Activated CD4-positive, alpha-beta memory T cell treated with anti-CD3 and anti-CD28 coated beads for 36 hours (primary cell): ENCODE measurements around the gene SPATA20. TPM values are rescaled to one million over a fixed set of nuclear protein-coding genes. Genes with fewer than 3 reads are reported as not detected.

ENCODE experiments used
- CTCF ChIA-PET: fragments of 350-600 bp; sonication (Branson Sonifier 250); formaldehyde crosslinking; loops from one replicate; lab custom pipeline; 2021; ENCODE audit warnings: antibody characterized with exemption, inconsistent platforms; lab: Charles Lee
- POLR2A ChIA-PET: fragments of 350-600 bp; sonication (Branson Sonifier 250); formaldehyde crosslinking; loops from one replicate; lab custom pipeline; 2021; ENCODE audit warnings: antibody characterized with exemption; lab: Charles Lee
- DNase-seq: peaks from one replicate; pipeline ENCODE4 v3.0.0-alpha.2; 2020
- H3K27ac Mint-ChIP-seq: one replicate; pipeline ENCODE4 v1.8.0; 2021; ENCODE audit warnings: mixed read lengths
- H3K27me3 Mint-ChIP-seq: one replicate; pipeline ENCODE4 v1.8.0; 2021; ENCODE audit warnings: mixed read lengths
- H3K36me3 Mint-ChIP-seq: one replicate; pipeline ENCODE4 v1.8.0; 2021; ENCODE audit warnings: mixed read lengths
- H3K4me1 Mint-ChIP-seq: one replicate; pipeline ENCODE4 v1.8.0; 2021; ENCODE audit warnings: low read depth, mixed read lengths
- H3K4me3 Mint-ChIP-seq: one replicate; pipeline ENCODE4 v1.8.0; 2021; ENCODE audit warnings: mild to moderate bottlenecking, mixed read lengths
- H3K9me3 Mint-ChIP-seq: one replicate; pipeline ENCODE4 v1.8.0; 2021; ENCODE audit warnings: mixed read lengths
- intact Hi-C: fragments of 100-400 bp; cut with micrococcal nuclease; formaldehyde crosslinking; loops from one replicate; pipeline ENCODE4 v1.15.1; 2023
- total RNA-seq, 2 experiments: library from RNA; stranded (reverse); gene quantifications; one replicate each; pipeline ENCODE4 v1.2.3, GENCODE V29; 2021

SPATA20 gene
- total RNA-seq, 2 experiments from 2014 or later = 22.8 to 23.4 TPM

DNA sequence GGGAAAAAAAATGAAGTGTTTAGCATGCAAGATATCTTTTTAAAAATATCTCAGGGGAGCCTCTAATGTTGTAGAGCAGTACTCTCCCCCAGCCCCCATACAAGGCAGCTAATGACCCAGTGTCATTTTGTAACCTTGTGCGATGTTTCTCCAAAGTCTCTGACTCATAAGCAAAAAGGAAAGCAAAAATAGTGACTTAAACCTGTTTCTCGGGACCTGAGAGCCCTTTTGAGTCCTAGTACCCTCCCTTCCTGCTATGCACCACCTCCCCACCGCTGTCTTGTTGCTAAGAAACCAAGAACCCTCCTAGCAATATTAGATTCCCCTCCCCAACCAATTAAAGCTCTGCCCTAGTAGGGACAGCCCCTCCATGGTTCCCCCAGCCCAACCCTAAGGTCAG lies 35.9 kb upstream of the SPATA20 start:
- H3K9me3 Mint-ChIP-seq = no peaks in the 10 kb centered on the region
- peak overlapping the region; percentile 75 for H3K27ac Mint-ChIP-seq
- ChIA-PET POLR2A (interaction anchor here (0.8 to 1.9 kb wide), 5 partner anchors 8 to 165 kb away, joined by 3 to 4 read pairs (median 3); partner anchors contain the start of gene XYLT2), CTCF (interaction anchor here (1.0 to 2.3 kb wide), 7 partner anchors 10 to 115 kb away, joined by 3 to 10 read pairs (median 6); partner anchors contain the start of gene EPN3)
- H3K27me3 Mint-ChIP-seq = no peaks in the 10 kb centered on the region
- peak; percentile 80 for DNase-seq
- H3K4me3 Mint-ChIP-seq = peak overlapping the region; percentile 25
- peaks cover 37% of the 10 kb centered on the region for H3K4me1 Mint-ChIP-seq
- intact Hi-C loops = loop anchor here (1.0 to 2.0 kb wide), 4 partner anchors 23 to 32 kb away; partner anchors contain the start of gene RSAD1
- no peaks in the 10 kb centered on the region for H3K36me3 Mint-ChIP-seq

DNA sequence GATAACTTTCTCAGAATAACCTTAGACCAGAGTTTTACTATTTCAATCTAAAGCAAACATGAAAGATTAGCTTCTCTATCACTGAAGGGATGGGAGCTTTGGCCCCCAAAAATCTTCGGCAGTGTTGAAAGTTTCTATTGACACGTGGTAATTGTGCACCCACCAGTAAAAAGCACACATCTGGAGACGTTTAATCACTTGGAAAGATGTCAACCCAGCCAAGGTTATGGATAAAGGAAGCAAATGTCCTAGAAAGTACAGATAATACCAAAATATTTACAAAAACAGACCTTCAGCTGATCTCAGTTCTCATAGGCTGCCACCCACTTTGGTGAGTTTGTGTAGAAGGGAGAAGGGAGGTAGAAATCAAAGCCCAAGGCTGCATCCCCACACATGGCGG lies 33.5 kb upstream of the SPATA20 start:
- Mint-ChIP-seq H3K36me3 (no peaks in the 10 kb centered on the region), H3K27me3 (no peaks in the 10 kb centered on the region), H3K4me3 (no peak overlapping the region), H3K27ac (no peak overlapping the region), H3K9me3 (no peaks in the 10 kb centered on the region), H3K4me1 (peaks cover 42% of the 10 kb centered on the region)
- DNase-seq = no peak
- intact Hi-C loops = no loop called here
- ChIA-PET POLR2A (no interaction called here), CTCF (no interaction called here)

DNA sequence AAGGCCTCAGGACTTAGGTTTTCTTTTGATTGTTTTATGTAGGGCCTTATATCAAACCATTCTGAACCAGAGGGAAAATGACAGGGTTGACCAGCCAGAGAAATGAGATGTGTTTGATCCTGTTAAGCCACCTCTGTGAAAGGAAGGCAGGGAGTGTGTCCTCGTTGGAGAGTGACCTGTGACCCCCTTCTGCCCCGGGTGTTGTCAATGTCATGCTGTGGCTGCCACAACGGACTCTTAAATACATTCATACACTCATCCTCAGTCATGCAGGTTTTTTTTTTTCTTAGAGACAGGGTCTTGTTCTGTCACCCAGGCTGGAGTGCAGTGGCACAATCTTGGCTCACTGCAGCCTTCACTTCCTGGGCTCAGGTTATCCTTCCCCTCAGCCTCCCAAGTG lies 32.6 kb upstream of the SPATA20 start:
- intact Hi-C loops = no loop called here
- Mint-ChIP-seq H3K9me3 (no peaks in the 10 kb centered on the region), H3K36me3 (no peaks in the 10 kb centered on the region), H3K4me1 (peaks cover 37% of the 10 kb centered on the region), H3K27me3 (no peaks in the 10 kb centered on the region), H3K4me3 (no peak overlapping the region), H3K27ac (no peak overlapping the region)
- ChIA-PET CTCF (no interaction called here), POLR2A (no interaction called here)
- no peak for DNase-seq

DNA sequence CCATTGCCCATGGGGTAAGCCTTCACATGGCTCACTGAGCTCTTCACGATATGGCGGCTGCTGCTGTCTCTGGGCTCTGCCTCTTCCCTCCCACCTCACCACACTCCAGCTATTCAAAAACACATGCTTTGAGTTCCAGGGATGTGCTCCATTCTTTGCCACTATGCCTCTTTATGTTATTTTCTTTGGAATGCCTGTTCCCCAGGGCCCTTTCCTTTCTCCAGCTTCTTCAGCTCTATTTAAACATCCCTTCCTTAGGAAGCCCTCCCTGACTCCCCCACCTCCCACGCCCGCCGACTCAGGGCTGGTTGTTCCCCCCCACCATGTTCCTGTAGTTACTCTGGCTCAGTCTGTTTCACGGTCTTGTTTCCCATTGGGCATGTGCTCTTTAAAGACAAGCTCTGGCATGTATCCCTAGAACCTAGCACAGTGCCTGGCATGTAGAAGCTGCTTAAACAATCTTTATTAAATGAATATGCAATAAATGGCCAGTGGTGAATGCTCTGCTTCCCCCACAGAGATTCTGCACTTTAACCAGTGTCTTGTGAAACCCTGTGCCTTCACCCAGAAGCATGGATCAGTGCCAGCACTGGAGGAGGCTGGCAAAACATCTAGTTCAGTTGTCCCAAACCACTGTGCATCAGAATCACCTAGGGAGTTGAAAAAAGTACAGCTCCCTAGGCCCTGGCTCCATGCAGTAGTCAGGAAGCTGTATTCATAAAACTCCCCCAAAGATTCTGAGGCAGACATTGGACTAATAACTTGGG lies 31.9 kb upstream of the SPATA20 start:
- intact Hi-C loops = no loop called here
- H3K27ac Mint-ChIP-seq = no peak overlapping the region
- H3K27me3 Mint-ChIP-seq = no peaks in the 10 kb centered on the region
- CTCF ChIA-PET = no interaction called here
- H3K4me1 Mint-ChIP-seq = peaks cover 30% of the 10 kb centered on the region
- POLR2A ChIA-PET = interaction anchor here (0.7 kb wide), 1 partner anchor 9 kb away, joined by 3 read pairs; no protein-coding TSS in a partner anchor
- H3K36me3 Mint-ChIP-seq = no peaks in the 10 kb centered on the region
- DNase-seq = no peak
- H3K9me3 Mint-ChIP-seq = no peaks in the 10 kb centered on the region
- no peak overlapping the region for H3K4me3 Mint-ChIP-seq

DNA sequence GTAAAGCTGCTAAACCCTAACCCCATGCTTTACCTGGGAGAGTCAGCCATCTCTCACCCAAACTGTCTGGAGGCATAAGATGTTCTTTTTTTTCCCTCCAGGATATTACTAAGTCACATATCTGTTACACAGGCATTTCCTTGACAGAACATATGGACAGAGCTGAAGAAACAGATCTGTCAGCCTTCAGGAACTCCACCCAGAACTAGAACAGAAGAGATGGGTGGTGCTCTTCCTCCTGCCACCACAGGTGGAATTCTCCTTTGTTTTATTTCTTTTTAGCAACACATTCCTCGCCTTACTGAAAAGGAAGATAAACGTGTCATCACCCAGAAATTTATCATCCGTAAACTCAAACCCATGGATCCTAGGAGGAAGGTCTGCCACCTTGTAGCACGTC lies 30.0 kb upstream of the SPATA20 start:
- intact Hi-C loops = no loop called here
- POLR2A ChIA-PET = no interaction called here
- no peaks in the 10 kb centered on the region for H3K27me3 Mint-ChIP-seq
- H3K36me3 Mint-ChIP-seq = no peaks in the 10 kb centered on the region
- H3K4me1 Mint-ChIP-seq = peaks cover 14% of the 10 kb centered on the region
- DNase-seq = no peak
- H3K9me3 Mint-ChIP-seq = no peaks in the 10 kb centered on the region
- no peak overlapping the region for H3K4me3 Mint-ChIP-seq
- peak overlapping the region; percentile 14 for H3K27ac Mint-ChIP-seq
- CTCF ChIA-PET = interaction anchor here (0.7 to 1.3 kb wide), 2 partner anchors 16 to 35 kb away, joined by 3 to 5 read pairs; no protein-coding TSS in a partner anchor

DNA sequence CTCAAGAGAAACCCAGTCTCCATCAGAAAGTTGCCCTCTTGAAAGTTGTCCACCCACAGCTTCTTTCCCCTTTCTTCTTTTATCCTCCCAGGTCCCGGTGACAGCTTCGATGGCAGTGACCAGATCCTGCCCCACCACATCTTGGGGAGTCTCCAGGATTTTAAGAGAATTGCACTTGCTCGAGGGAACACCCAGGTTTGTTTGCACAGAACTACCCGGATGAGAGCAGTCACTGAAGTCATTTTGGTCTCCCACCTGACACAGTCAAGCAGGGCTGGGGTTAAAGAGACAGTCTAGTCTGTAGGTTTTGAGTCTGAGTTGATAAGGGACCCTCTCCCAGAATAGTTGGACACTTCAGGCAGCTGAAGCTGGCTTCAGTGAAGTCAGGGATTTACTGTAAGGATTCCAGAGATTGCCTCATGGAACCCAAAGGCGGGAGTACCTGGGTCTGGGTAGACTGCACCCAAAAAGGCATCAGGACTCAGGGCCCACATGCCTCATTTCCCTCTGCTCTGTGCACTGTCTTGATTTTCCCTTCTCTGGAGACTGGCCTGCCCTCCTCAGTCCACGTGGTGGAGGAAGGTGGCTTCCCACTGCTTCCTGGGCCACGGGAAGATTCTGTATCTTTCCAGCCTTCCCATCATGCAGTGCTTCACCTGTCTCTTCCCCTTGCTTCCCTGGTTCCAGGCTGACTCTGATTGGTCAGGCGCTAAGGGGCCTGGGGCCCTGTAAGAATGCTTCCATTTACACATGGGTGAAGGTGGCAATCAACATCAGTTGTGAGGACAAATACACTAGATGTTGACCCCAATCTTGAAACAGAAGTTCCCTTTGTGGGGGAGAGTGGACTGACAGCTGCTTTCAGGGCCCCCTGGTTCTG lies 29.2 kb upstream of the SPATA20 start:
- ChIA-PET CTCF (interaction anchor here (0.7 to 1.3 kb wide), 4 partner anchors 16 to 432 kb away, joined by 3 to 5 read pairs (median 4); no protein-coding TSS in a partner anchor), POLR2A (no interaction called here)
- intact Hi-C loops = no loop called here
- DNase-seq = no peak
- Mint-ChIP-seq H3K27me3 (no peaks in the 10 kb centered on the region), H3K9me3 (no peaks in the 10 kb centered on the region), H3K36me3 (no peaks in the 10 kb centered on the region), H3K4me1 (peaks cover 9% of the 10 kb centered on the region), H3K27ac (peak overlapping the region; percentile 14), H3K4me3 (no peak overlapping the region)

DNA sequence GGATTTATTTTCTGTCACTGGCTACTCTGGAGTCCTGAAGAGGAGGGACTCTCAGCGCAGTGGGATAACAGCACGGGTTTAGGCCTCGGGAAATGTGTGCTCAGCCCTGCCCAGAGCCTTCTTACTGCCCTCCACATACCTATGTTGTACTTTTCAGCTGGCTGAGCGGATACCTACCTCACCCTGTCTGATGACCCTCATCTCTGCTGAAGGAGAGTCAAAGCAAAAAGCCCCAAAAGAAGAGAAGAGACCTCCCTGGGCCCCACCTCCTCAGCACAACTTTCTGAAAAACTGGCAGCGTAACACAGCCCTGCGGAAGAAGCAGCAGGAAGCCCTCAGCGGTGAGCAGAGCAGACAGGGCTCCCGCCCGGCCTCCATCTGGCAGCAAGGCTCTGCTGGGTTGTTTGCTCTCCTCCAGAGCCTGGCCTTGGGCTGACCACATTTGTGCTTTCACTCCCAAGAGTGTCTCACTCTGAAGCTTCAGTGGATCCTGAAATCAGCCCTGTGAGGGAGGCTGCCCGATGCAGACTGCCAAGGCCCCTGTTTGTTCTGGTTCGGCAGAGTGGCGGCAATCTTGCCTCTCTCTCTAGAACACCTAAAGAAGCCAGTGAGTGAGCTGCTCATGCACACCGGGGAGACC lies 28.5 kb upstream of the SPATA20 start:
- Mint-ChIP-seq H3K27me3 (no peaks in the 10 kb centered on the region), H3K4me1 (peaks cover 9% of the 10 kb centered on the region), H3K4me3 (no peak overlapping the region), H3K36me3 (no peaks in the 10 kb centered on the region), H3K9me3 (no peaks in the 10 kb centered on the region), H3K27ac (no peak overlapping the region)
- DNase-seq = no peak
- ChIA-PET POLR2A (no interaction called here), CTCF (interaction anchor here (0.7 to 1.2 kb wide), 2 partner anchors 18 to 431 kb away, joined by 3 to 4 read pairs; no protein-coding TSS in a partner anchor)
- intact Hi-C loops = no loop called here

DNA sequence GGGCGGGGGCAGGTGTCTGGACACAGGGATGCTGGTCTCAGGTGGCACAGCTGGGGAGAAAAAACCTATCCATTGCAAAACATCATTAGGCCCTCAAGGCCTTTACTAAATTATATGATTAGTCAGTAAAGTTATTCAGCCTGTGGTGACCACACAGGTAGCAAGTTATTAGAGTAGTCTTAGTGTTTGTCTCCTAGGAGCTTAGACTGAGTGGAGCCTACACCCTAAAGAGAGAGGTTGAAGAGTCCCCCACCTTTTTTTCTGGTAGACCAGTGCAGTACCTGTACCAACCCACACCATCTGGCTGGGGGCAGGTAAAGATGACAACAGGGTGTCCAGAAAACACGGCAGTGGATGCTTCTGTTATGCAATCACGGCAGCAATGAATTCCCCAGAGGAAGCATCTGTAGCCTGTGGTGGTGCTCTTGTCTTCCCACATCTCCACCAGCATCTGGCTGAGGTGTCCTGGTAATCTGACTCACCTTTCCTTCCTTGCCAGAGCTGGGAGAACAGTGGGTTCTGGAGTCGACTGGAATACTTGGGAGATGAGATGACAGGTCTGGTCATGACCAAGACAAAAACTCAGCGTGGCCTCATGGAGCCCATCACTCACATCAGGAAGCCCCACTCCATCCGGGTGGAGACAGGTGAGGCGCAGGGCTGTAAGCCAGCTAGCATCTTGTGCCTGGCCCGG lies 27.7 kb upstream of the SPATA20 start:
- Mint-ChIP-seq H3K4me1 (peaks cover 9% of the 10 kb centered on the region), H3K27ac (no peak overlapping the region), H3K9me3 (no peaks in the 10 kb centered on the region), H3K4me3 (no peak overlapping the region), H3K27me3 (no peaks in the 10 kb centered on the region), H3K36me3 (no peaks in the 10 kb centered on the region)
- intact Hi-C loops = no loop called here
- CTCF ChIA-PET = interaction anchor here (1.2 kb wide), 1 partner anchor 19 kb away, joined by 4 read pairs; no protein-coding TSS in a partner anchor
- POLR2A ChIA-PET = no interaction called here
- no peak for DNase-seq

DNA sequence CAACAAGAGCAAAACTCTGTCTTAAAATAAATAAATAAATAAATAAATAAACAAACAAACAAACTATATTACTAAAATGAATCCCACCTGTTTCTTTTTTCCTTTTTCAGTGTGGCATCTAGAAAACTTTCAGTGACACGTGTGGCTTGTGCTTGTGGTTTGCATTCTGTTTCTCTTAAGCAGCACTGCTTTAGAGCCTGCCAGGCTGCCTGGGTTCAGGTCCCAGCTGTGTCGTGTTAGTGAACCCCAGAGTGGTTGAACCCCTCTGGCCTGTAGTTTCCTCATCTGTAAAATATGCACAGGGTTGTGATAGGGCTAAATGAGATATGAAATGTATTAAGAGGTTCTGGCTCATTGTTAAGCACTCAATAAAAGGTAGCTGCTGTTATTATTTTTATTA lies 26.5 kb upstream of the SPATA20 start:
- H3K9me3 Mint-ChIP-seq = no peaks in the 10 kb centered on the region
- no peaks in the 10 kb centered on the region for H3K36me3 Mint-ChIP-seq
- DNase-seq = no peak
- H3K4me1 Mint-ChIP-seq = peaks cover 9% of the 10 kb centered on the region
- CTCF ChIA-PET = interaction anchor here (0.9 kb wide), 1 partner anchor 41 kb away, joined by 3 read pairs; no protein-coding TSS in a partner anchor
- H3K4me3 Mint-ChIP-seq = no peak overlapping the region
- intact Hi-C loops = no loop called here
- H3K27ac Mint-ChIP-seq = no peak overlapping the region
- POLR2A ChIA-PET = no interaction called here
- H3K27me3 Mint-ChIP-seq = no peaks in the 10 kb centered on the region

DNA sequence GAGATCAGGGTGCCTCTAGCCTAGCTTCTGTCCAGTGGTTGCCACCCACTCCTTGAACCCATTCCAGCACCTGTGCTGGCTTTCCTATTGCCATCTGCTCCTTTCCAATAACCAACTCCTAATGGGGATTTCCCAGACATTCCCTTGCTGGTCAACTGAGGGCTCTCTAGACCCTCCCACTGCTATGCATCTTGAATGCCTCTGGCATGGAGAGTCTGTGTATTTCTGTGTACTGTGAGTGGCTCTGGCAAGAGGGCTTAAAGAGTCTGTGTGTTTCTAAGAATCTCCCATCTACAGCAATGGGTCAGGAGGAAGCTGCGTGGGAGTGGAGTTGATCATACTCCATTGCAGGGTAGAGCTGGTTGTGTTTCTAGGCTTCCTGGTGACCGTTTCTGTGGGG lies 25.5 kb upstream of the SPATA20 start:
- Mint-ChIP-seq H3K4me1 (peaks cover 7% of the 10 kb centered on the region), H3K4me3 (no peak overlapping the region), H3K27ac (no peak overlapping the region), H3K27me3 (no peaks in the 10 kb centered on the region), H3K9me3 (no peaks in the 10 kb centered on the region), H3K36me3 (no peaks in the 10 kb centered on the region)
- intact Hi-C loops = no loop called here
- POLR2A ChIA-PET = no interaction called here
- no peak for DNase-seq
- CTCF ChIA-PET = interaction anchor here (0.9 kb wide), 1 partner anchor 42 kb away, joined by 3 read pairs; no protein-coding TSS in a partner anchor

DNA sequence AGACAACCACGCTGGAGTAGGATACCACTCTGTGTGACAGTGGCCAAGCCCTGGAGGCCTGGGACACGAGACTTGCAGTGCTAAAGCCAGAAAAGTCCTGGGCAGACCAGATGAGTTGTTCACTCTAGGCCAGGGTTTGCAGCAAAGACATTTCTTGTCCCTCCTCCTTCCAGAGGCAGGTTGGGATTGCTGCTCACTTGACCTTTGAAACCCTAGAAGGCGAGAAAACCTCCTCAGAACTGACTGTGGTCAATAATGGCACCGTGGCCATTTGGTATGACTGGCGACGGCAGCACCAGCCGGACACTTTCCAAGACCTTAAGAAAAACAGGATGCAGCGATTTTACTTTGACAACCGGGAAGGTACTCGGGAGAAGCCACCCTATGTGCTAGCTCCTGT lies 24.2 kb upstream of the SPATA20 start:
- no peak overlapping the region for H3K27ac Mint-ChIP-seq
- no peak for DNase-seq
- no peak overlapping the region for H3K4me3 Mint-ChIP-seq
- ChIA-PET CTCF (no interaction called here), POLR2A (no interaction called here)
- H3K9me3 Mint-ChIP-seq = no peaks in the 10 kb centered on the region
- H3K4me1 Mint-ChIP-seq = no peaks in the 10 kb centered on the region
- H3K36me3 Mint-ChIP-seq = no peaks in the 10 kb centered on the region
- H3K27me3 Mint-ChIP-seq = no peaks in the 10 kb centered on the region
- intact Hi-C loops = no loop called here
